ENCODE results near the gene EVPL.

- no peak for TF ChIP-seq CTCF (IDR thresholded peaks at IDR 0.05)
- TF ChIP-seq POLR2A (IDR thresholded peaks at IDR 0.05): no peak
Measured at GRCh38 chr17:75994802-75995370, 32.2 kb downstream of the EVPL start.

Measured in thyroid gland (tissue), 4 donors.